HepG2 (cell line): Measurements from ENCODE around the gene OS9. TPM values are rescaled to one million over a fixed set of nuclear protein-coding genes. Genes with fewer than 3 reads are reported as not detected.

ENCODE experiments used
- CBX2 ChIP-seq, 2 experiments: fragments of 200-600 bp in 1 of 2; sonication (generic); formaldehyde crosslinking in 1 of 2; IDR thresholded peaks; 2 replicates each; pipeline versions ENCODE4 v1.7.0 to v1.8.1; 2018 to 2022; ENCODE audit warnings: low read depth in 2 of 2, low read length in 1 of 2, mild to moderate bottlenecking in 1 of 2, missing genetic modification reagents in 1 of 2
- JUND ChIP-seq: sonication (generic); formaldehyde crosslinking; IDR thresholded peaks from 2 replicates; pipeline ENCODE4 v1.8.0; 2022; ENCODE audit warnings: mild to moderate bottlenecking, missing genetic modification reagents
- NCOA2 ChIP-seq: sonication (generic); formaldehyde crosslinking; IDR thresholded peaks from 2 replicates; pipeline ENCODE4 v1.8.0; 2022; ENCODE audit warnings: inconsistent platforms
- NR2F1 ChIP-seq, 2 experiments: fragments of 450-650 bp in 1 of 2; formaldehyde crosslinking in 1 of 2; IDR thresholded peaks; 2 replicates each; pipeline versions ENCODE4 v1.5.0 to v1.6.1; 2016 to 2020; ENCODE audit warnings: mild to moderate bottlenecking in 1 of 2, missing compliant biosample characterization in 1 of 2, missing genetic modification reagents in 1 of 2, moderate library complexity in 1 of 2
- RBFOX2 ChIP-seq: fragments of 200-400 bp; formaldehyde crosslinking; IDR thresholded peaks from 2 replicates; pipeline ENCODE4 v1.6.1; 2017; ENCODE audit warnings: low read depth, mild to moderate bottlenecking, low read length
- ZHX2 ChIP-seq, 2 experiments: sonication (generic) in 1 of 2; formaldehyde crosslinking in 1 of 2; IDR thresholded peaks; 2 replicates each; pipeline versions ENCODE4 v1.6.1 to v1.9.0; 2014 to 2022; ENCODE audit warnings: antibody characterized with exemption in 1 of 2, borderline replicate concordance in 1 of 2, inconsistent platforms in 1 of 2, low read depth in 1 of 2, missing genetic modification reagents in 1 of 2
- ZNF609 ChIP-seq: sonication (generic); formaldehyde crosslinking; IDR thresholded peaks from 2 replicates; pipeline ENCODE4 v1.4.0; 2020; ENCODE audit warnings: mild to moderate bottlenecking, missing genetic modification reagents, borderline replicate concordance
- ZNF780A ChIP-seq: sonication (generic); formaldehyde crosslinking; IDR thresholded peaks from 2 replicates; pipeline ENCODE4 v1.8.0; 2022; ENCODE audit warnings: mild to moderate bottlenecking, missing genetic modification reagents, moderate library complexity
- polyA plus RNA-seq, 8 experiments: library from polyadenylated mRNA; depleted of rRNA in 3 of 8; stranded (reverse) in 7 of 8; unstranded in 1 of 8; fragments of >200 nt; fragmentation: Illumina TruSeq in 4 of 8; extraction: Trizol in 4 of 8; gene quantifications; 2 replicates each; pipeline versions ENCODE4 v1.2.1 to v1.2.3, GENCODE V29; 2011 to 2016; ENCODE audit warnings: low read depth in 4 of 8, missing spikeins in 1 of 8, mixed read lengths in 1 of 8; ENCODE audit not compliant: insufficient read depth in 1 of 8
- total RNA-seq, 5 experiments: library from RNA; depleted of rRNA; stranded (reverse); fragments of >200 nt; fragmentation: Illumina TruSeq; extraction: Trizol; gene quantifications; 2 replicates each; pipeline ENCODE4 v1.2.3, GENCODE V29; 2016; ENCODE audit warnings: low read depth in 1 of 5
- TF ChIP-seq, protein P1 (sequence below): sonication (generic); formaldehyde crosslinking; IDR thresholded peaks from 2 replicates; pipeline ENCODE4 v1.5.1; 2020; ENCODE audit warnings: mild to moderate bottlenecking, missing genetic modification reagents
- TF ChIP-seq, protein P2 (sequence below): IDR thresholded peaks from 2 replicates; pipeline ENCODE4 v1.6.1; 2016; ENCODE audit warnings: low read depth, control low read depth

Gene OS9
- total and polyA plus RNA-seq, 2 of the 13 experiments (the other 11 are each of a cell fraction or from before 2014, with no cell fraction given): 156 to 206 TPM

DNA sequence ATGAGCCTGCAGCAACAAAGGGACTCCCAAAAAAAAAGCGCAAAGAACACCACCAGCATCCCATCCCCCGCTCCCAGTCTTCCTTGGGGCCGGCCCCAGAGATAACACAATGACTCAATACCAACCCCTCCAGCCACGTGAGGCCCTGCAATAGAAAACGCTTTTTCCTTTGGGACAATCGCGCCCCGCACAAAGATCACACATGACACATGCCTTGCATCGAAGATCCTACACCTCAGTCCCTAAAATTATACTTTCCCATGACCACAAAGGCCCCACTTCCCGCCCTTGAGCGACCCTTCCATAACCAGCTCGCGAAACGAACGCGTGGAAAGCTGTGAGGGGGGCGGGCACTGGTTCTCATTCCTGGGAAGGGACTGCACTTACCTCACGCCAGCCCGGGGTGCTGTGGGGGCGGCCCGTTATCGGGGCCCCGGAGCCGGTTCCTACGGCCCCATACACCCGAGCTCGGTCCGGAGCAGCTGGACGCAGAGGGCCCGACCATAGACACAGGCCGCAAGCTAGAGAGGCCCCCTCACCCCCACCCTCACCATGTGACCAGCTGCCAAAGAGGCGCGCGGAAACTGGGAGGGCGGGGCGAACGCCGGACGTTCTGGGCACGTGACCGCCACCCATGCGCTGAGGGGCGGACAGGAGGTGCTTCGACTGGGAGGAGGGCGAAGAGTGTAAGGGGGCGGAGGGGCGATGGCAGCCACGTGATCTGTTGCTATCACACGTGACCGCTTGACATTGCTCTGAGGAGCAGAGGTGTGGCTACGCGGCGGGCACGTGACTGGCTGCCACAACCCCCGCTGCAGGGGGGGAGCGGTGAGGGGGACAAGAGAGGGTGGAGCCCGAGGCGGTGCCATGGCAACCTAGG, 58.1 kb downstream of the OS9 start, which contains the start of gene CDK4 (continued):
- peak; percentile 85 for TF ChIP-seq ZNF609 (CRISPR knock-in tag)
- TF ChIP-seq NR2F1 (CRISPR knock-in tag; IDR thresholded peaks at IDR 0.05): no peak; a peak in 1 of 4 replicates
- TF ChIP-seq NCOA2 (CRISPR knock-in tag): peak; percentile 52; the same call in 1 of the 2 replicates
- TF ChIP-seq, protein P1, sequence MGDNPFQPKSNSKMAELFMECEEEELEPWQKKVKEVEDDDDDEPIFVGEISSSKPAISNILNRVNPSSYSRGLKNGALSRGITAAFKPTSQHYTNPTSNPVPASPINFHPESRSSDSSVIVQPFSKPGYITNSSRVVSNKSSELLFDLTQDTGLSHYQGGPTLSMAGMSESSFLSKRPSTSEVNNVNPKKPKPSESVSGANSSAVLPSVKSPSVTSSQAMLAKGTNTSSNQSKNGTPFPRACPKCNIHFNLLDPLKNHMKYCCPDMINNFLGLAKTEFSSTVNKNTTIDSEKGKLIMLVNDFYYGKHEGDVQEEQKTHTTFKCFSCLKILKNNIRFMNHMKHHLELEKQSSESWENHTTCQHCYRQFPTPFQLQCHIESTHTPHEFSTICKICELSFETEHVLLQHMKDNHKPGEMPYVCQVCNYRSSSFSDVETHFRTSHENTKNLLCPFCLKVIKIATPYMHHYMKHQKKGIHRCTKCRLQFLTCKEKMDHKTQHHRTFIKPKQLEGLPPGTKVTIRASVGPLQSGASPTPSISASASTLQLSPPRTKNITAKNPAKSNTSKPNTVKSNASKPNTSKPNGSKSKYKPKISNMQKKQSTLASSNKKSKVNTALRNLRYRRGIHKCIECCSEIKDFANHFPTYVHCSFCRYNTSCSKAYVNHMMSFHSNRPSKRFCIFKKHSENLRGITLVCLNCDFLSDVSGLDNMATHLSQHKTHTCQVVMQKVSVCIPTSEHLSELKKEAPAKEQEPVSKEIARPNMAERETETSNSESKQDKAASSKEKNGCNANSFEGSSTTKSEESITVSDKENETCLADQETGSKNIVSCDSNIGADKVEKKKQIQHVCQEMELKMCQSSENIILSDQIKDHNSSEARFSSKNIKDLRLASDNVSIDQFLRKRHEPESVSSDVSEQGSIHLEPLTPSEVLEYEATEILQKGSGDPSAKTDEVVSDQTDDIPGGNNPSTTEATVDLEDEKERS (CRISPR knock-in tag): peak; percentile 40; the same call in 1 of the 2 replicates
- peak; percentile 60; the same call in 1 of the 2 replicates for TF ChIP-seq ZNF780A (CRISPR knock-in tag)
- no peak for TF ChIP-seq CBX2 (IDR thresholded peaks at IDR 0.05; ENCODE audit: low read depth, low read length)
- no peak for TF ChIP-seq CBX2 (CRISPR knock-in tag; IDR thresholded peaks at IDR 0.05; ENCODE audit: low read depth)
- TF ChIP-seq, protein P2, sequence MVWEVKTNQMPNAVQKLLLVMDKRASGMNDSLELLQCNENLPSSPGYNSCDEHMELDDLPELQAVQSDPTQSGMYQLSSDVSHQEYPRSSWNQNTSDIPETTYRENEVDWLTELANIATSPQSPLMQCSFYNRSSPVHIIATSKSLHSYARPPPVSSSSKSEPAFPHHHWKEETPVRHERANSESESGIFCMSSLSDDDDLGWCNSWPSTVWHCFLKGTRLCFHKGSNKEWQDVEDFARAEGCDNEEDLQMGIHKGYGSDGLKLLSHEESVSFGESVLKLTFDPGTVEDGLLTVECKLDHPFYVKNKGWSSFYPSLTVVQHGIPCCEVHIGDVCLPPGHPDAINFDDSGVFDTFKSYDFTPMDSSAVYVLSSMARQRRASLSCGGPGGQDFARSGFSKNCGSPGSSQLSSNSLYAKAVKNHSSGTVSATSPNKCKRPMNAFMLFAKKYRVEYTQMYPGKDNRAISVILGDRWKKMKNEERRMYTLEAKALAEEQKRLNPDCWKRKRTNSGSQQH (CRISPR knock-in tag): peak; percentile 83
- TF ChIP-seq ZHX2 (IDR thresholded peaks at IDR 0.05; ENCODE audit: low read depth): 0 out of 2 replicates have a peak, but pooled peaks have one; percentile 31
- TF ChIP-seq ZHX2 (CRISPR knock-in tag; IDR thresholded peaks at IDR 0.05; ENCODE audit: borderline replicate concordance): no peak; the same call in 1 of the 2 replicates
- TF ChIP-seq RBFOX2: peak; percentile 93
- peak; percentile 45; the same call in 1 of the 2 replicates for TF ChIP-seq JUND
